HEK293 (cell line): ENCODE results near the gene UGT1A6.

Source experiments
- TCF7L2 ChIP-seq: IDR thresholded peaks from 2 replicates; pipeline ENCODE4 v1.6.1; 2011; ENCODE audit warnings: low read depth, mild to moderate bottlenecking, inconsistent platforms, low read length, moderate library complexity, borderline replicate concordance
- ZNF211 ChIP-seq: fragments of 450-650 bp; formaldehyde crosslinking; IDR thresholded peaks from 2 replicates; pipeline ENCODE4 v1.5.1; 2016; ENCODE audit warnings: low read depth, missing biosample characterization, missing genetic modification characterization
- ZNF302 ChIP-seq: fragments of 450-650 bp; formaldehyde crosslinking; IDR thresholded peaks from 2 replicates; pipeline ENCODE4 v1.5.1; 2016; ENCODE audit warnings: missing biosample characterization, missing genetic modification characterization, low read depth
- ZNF426 ChIP-seq: fragments of 450-650 bp; formaldehyde crosslinking; IDR thresholded peaks from 2 replicates; pipeline ENCODE4 v1.5.1; 2017; ENCODE audit warnings: missing biosample characterization, missing genetic modification characterization, mild to moderate bottlenecking, inconsistent platforms, moderate library complexity
- ZNF510 ChIP-seq: fragments of 450-650 bp; formaldehyde crosslinking; IDR thresholded peaks from 2 replicates; pipeline ENCODE4 v1.5.1; 2018; ENCODE audit warnings: mild to moderate bottlenecking, missing genetic modification characterization, missing biosample characterization; ENCODE audit not compliant: insufficient replicate concordance
- ZNF548 ChIP-seq: fragments of 450-650 bp; formaldehyde crosslinking; IDR thresholded peaks from 2 replicates; pipeline ENCODE4 v1.5.1; 2016; ENCODE audit warnings: missing biosample characterization, missing genetic modification characterization
- ZNF549 ChIP-seq: fragments of 450-650 bp; IDR thresholded peaks from 2 replicates; pipeline ENCODE4 v1.5.1; 2018; ENCODE audit warnings: missing biosample characterization, missing genetic modification characterization, mild to moderate bottlenecking, inconsistent platforms, moderate library complexity
- TF ChIP-seq, protein P1 (sequence below): fragments of 450-650 bp; formaldehyde crosslinking; IDR thresholded peaks from 2 replicates; pipeline ENCODE4 v1.5.1; 2016; ENCODE audit warnings: missing biosample characterization, missing genetic modification characterization
- TF ChIP-seq, protein P2 (sequence below): fragments of 450-650 bp; formaldehyde crosslinking; IDR thresholded peaks from 2 replicates; pipeline ENCODE4 v1.5.1; 2016; ENCODE audit warnings: missing biosample characterization, missing genetic modification characterization

DNA sequence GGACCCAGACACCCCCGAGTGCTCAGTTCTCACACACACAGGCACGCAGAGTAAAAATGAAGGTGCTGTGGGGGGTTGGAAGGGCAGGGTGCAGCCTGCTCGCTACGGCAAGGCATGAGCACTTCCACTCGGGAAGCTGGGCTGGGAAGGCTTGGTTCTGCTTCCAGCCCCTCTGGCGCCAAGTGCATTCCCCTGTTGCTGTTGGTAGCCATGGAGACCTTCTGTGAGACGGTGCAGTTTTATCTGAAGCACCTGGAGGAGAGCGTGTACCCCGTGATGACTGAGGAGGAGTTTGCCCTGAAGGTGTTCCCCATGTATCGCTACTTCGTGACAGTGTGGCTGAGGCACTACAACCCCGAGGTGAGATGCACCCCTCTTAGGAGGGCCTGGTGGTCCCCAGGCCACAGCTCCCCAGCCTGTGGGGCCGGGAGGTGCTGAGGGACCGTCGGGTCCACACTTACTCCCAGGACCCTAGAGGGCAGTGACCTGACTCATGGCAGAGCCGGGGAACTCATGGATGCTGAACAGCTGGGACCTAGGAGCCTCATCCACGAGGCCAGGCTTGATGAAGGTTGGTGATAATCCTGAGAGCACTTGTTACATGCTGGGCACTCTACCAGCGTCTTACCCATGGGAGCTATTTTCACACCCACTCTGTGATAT lies 100.9 kb downstream of the UGT1A6 start:
- TF ChIP-seq, protein P1, sequence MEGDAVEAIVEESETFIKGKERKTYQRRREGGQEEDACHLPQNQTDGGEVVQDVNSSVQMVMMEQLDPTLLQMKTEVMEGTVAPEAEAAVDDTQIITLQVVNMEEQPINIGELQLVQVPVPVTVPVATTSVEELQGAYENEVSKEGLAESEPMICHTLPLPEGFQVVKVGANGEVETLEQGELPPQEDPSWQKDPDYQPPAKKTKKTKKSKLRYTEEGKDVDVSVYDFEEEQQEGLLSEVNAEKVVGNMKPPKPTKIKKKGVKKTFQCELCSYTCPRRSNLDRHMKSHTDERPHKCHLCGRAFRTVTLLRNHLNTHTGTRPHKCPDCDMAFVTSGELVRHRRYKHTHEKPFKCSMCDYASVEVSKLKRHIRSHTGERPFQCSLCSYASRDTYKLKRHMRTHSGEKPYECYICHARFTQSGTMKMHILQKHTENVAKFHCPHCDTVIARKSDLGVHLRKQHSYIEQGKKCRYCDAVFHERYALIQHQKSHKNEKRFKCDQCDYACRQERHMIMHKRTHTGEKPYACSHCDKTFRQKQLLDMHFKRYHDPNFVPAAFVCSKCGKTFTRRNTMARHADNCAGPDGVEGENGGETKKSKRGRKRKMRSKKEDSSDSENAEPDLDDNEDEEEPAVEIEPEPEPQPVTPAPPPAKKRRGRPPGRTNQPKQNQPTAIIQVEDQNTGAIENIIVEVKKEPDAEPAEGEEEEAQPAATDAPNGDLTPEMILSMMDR (tag by site-specific recombination) = no peak
- TF ChIP-seq TCF7L2 (no peak), ZNF549 (no peak), ZNF426 (tag by site-specific recombination) (no peak), ZNF548 (no peak), ZNF302 (no peak), ZNF211 (tag by site-specific recombination) (no peak), ZNF510 (no peak)
- TF ChIP-seq, protein P2, sequence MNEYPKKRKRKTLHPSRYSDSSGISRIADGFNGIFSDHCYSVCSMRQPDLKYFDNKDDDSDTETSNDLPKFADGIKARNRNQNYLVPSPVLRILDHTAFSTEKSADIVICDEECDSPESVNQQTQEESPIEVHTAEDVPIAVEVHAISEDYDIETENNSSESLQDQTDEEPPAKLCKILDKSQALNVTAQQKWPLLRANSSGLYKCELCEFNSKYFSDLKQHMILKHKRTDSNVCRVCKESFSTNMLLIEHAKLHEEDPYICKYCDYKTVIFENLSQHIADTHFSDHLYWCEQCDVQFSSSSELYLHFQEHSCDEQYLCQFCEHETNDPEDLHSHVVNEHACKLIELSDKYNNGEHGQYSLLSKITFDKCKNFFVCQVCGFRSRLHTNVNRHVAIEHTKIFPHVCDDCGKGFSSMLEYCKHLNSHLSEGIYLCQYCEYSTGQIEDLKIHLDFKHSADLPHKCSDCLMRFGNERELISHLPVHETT = no peak
